ENCODE data around the gene SLC26A11.

- TF ChIP-seq, protein P1, sequence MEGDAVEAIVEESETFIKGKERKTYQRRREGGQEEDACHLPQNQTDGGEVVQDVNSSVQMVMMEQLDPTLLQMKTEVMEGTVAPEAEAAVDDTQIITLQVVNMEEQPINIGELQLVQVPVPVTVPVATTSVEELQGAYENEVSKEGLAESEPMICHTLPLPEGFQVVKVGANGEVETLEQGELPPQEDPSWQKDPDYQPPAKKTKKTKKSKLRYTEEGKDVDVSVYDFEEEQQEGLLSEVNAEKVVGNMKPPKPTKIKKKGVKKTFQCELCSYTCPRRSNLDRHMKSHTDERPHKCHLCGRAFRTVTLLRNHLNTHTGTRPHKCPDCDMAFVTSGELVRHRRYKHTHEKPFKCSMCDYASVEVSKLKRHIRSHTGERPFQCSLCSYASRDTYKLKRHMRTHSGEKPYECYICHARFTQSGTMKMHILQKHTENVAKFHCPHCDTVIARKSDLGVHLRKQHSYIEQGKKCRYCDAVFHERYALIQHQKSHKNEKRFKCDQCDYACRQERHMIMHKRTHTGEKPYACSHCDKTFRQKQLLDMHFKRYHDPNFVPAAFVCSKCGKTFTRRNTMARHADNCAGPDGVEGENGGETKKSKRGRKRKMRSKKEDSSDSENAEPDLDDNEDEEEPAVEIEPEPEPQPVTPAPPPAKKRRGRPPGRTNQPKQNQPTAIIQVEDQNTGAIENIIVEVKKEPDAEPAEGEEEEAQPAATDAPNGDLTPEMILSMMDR (optimal IDR thresholded peaks at IDR 0.05 in 1 of 3, IDR thresholded peaks at IDR 0.05 in 1 of 3, conservative IDR thresholded peaks at IDR 0.05 in 1 of 3; ENCODE audit: extremely low read depth in 1 of 3, insufficient read depth in 2 of 3, low read length in 3 of 3): no peak
- no peak for TF ChIP-seq EZH2 (IDR thresholded peaks at IDR 0.05; ENCODE audit: low read length)
Measured at GRCh38 chr17:80291691-80292487, 71.7 kb downstream of the SLC26A11 start.
